Endothelial cell of umbilical vein (primary cell): ENCODE data around the gene INPP5A. TPM values are rescaled to one million over a fixed set of nuclear protein-coding genes. Genes with fewer than 3 reads are reported as not detected.

ENCODE experiments used
- BruUV-seq: library from RNA; stranded (reverse); fragments of 400-500 nt; replicated peaks from 2 replicates; lab custom pipeline; 2021; lab: Mats Ljungman, UMichigan
- CTCF ChIA-PET: fragments of 300-600, 350-600 bp; sonication (Branson Sonifier 250); formaldehyde crosslinking; loops from one replicate; lab custom pipeline; 2021; ENCODE audit warnings: antibody characterized with exemption, inconsistent platforms; lab: Charles Lee
- POLR2A ChIA-PET: fragments of 300-600, 350-600 bp; sonication (Branson Sonifier 250); formaldehyde crosslinking; loops from one replicate; lab custom pipeline; 2021; ENCODE audit warnings: antibody characterized with exemption, inconsistent platforms; lab: Charles Lee
- DNase-seq: peaks from one replicate; pipeline ENCODE4 v3.0.0-alpha.2; 2011; ENCODE audit warnings: low read depth, low spot score
- FAIRE-seq: peaks from 2 replicates; lab custom pipeline; 2011; peaks lifted over from hg19 to GRCh38; lab: Jason Lieb, UNC
- H2AFZ ChIP-seq: 2 replicates; pipeline ENCODE4 v1.6.0; 2012; ENCODE audit warnings: low read depth, low read length, control low read depth, inconsistent platforms
- H3K27ac ChIP-seq: 2 replicates; pipeline ENCODE4 v1.5.1; 2011; ENCODE audit warnings: low read depth, mild to moderate bottlenecking, control low read depth, low read length, moderate library complexity; ENCODE audit not compliant: insufficient read depth
- H3K27me3 ChIP-seq, 2 experiments: 2 replicates each; pipeline versions ENCODE4 v1.6.0 to v1.6.1; 2011; ENCODE audit warnings: low read length in 2 of 2, mixed read lengths in 1 of 2; ENCODE audit not compliant: control insufficient read depth in 2 of 2, insufficient read depth in 2 of 2
- H3K36me3 ChIP-seq, 2 experiments: 2 replicates in 1 of 2; 3 replicates in 1 of 2; pipeline ENCODE4 v1.5.1; 2011; ENCODE audit warnings: low read length in 2 of 2, mild to moderate bottlenecking in 1 of 2, moderate library complexity in 1 of 2; ENCODE audit not compliant: control insufficient read depth in 2 of 2, insufficient read depth in 2 of 2; ENCODE audit errors: extremely low read depth in 1 of 2
- H3K4me1 ChIP-seq: 3 replicates; pipeline ENCODE4 v1.5.1; 2011; ENCODE audit warnings: mild to moderate bottlenecking, low read length; ENCODE audit not compliant: control insufficient read depth, insufficient read depth; ENCODE audit errors: extremely low read depth
- H3K4me2 ChIP-seq: 2 replicates; pipeline ENCODE4 v1.6.1; 2011; ENCODE audit warnings: low read length, control low read depth, mixed read lengths; ENCODE audit not compliant: insufficient read depth
- H3K4me3 ChIP-seq, 3 experiments: fragments of 200-600 bp in 1 of 3; sonication (generic), shearing (Covaris generic) in 1 of 3; replicated peaks in 1 of 3; 2 replicates each; pipeline ENCODE4 v1.5.1; 2011 to 2016; ENCODE audit warnings: control low read depth in 3 of 3, low read length in 3 of 3, mild to moderate bottlenecking in 2 of 3, inconsistent platforms in 1 of 3, low read depth in 1 of 3, moderate library complexity in 1 of 3; ENCODE audit not compliant: insufficient read depth in 1 of 3
- H3K79me2 ChIP-seq: 2 replicates; pipeline ENCODE4 v1.6.0; 2012; ENCODE audit warnings: low read length, inconsistent platforms; ENCODE audit not compliant: control insufficient read depth, insufficient read depth
- H3K9ac ChIP-seq: replicated peaks from 2 replicates; pipeline ENCODE3; 2011; ENCODE audit warnings: low read length, control low read depth; ENCODE audit not compliant: insufficient read depth; ENCODE audit errors: extremely low read depth
- H3K9me1 ChIP-seq: replicated peaks from 3 replicates; pipeline ENCODE4 v1.6.0; 2011; ENCODE audit warnings: mild to moderate bottlenecking, low read length; ENCODE audit not compliant: control insufficient read depth, insufficient read depth; ENCODE audit errors: extremely low read depth
- H3K9me3 ChIP-seq: replicated peaks from 2 replicates; pipeline ENCODE4 v1.5.1; 2012; ENCODE audit warnings: low read length, inconsistent platforms; ENCODE audit not compliant: control insufficient read depth, insufficient read depth
- H4K20me1 ChIP-seq: replicated peaks from 2 replicates; pipeline ENCODE3; 2011; ENCODE audit warnings: mild to moderate bottlenecking, low read length; ENCODE audit not compliant: control insufficient read depth, insufficient read depth; ENCODE audit errors: extremely low read depth
- EZH2 ChIP-seq: IDR thresholded peaks from 2 replicates; pipeline ENCODE4 v1.6.1; 2012; ENCODE audit warnings: borderline replicate concordance, low read depth, mild to moderate bottlenecking, moderate library complexity, low read length, inconsistent platforms; ENCODE audit not compliant: severe bottlenecking
- FOS ChIP-seq: IDR thresholded peaks from 2 replicates; pipeline ENCODE4 v1.6.1; 2011; ENCODE audit warnings: mild to moderate bottlenecking, low read length, moderate library complexity, borderline replicate concordance; ENCODE audit not compliant: insufficient read depth
- GATA2 ChIP-seq: IDR thresholded peaks from 2 replicates; pipeline ENCODE4 v1.7.0; 2011; ENCODE audit warnings: low read depth, mild to moderate bottlenecking, moderate library complexity, mixed read lengths, low read length; ENCODE audit not compliant: insufficient read length, insufficient read depth
- JUN ChIP-seq: IDR thresholded peaks from 2 replicates; pipeline ENCODE4 v1.6.1; 2011; ENCODE audit warnings: borderline replicate concordance, low read depth; ENCODE audit not compliant: insufficient read length, insufficient read depth
- MYC ChIP-seq: IDR thresholded peaks from one replicate; pipeline ENCODE4 v1.6.1; 2011; ENCODE audit warnings: mild to moderate bottlenecking, low read depth, low read length
- POLR2A ChIP-seq: IDR thresholded peaks from 2 replicates; pipeline ENCODE4 v1.6.1; 2012; ENCODE audit warnings: low read depth, mild to moderate bottlenecking, control low read depth, low read length
- POLR2AphosphoS5 ChIP-seq: IDR thresholded peaks from 2 replicates; pipeline ENCODE4 v1.6.1; 2012; ENCODE audit warnings: low read depth, mild to moderate bottlenecking, control low read depth, low read length, moderate library complexity; ENCODE audit not compliant: insufficient read depth
- dilution Hi-C: fragments of 300-500 bp; cut with MboI; formaldehyde crosslinking; loops from one replicate; pipeline ENCODE4 v1.15.0; 2019; ENCODE audit warnings: low sequenced_read_pairs; ENCODE audit not compliant: extremely low pct_ligation_motif_present
- intact Hi-C: fragments of 100-400 bp; cut with micrococcal nuclease; formaldehyde crosslinking; loops from one replicate; pipeline ENCODE4 v1.10.0; 2022
- polyA plus RNA-seq, 4 experiments: library from polyadenylated mRNA; depleted of rRNA in 3 of 4; stranded (reverse) in 3 of 4; unstranded in 1 of 4; fragments of >200 nt; gene quantifications; 2 replicates each; pipeline versions ENCODE4 v1.2.1 to v1.2.3, GENCODE V29; 2011 to 2012; ENCODE audit warnings: missing spikeins in 1 of 4
- total RNA-seq: library from RNA; stranded (reverse); gene quantifications from 2 replicates; pipeline ENCODE4 v1.2.3, GENCODE V29; 2021
- TF ChIP-seq, protein P1 (sequence below): IDR thresholded peaks from 2 replicates; pipeline ENCODE4 v1.6.1; 2011; ENCODE audit not compliant: insufficient read depth, insufficient read length
- TF ChIP-seq, protein P2 (sequence below), 2 donors: IDR thresholded peaks; 1 replicate in 1 of 2; 2 replicates in 1 of 2; pipeline ENCODE4 v1.5.1; 2011; ENCODE audit warnings: low read length in 2 of 2, mild to moderate bottlenecking in 2 of 2, moderate library complexity in 2 of 2, control low read depth in 1 of 2, inconsistent platforms in 1 of 2, low read depth in 1 of 2; ENCODE audit not compliant: insufficient read depth in 1 of 2; ENCODE audit errors: extremely low read depth in 1 of 2

INPP5A gene
- total and polyA plus RNA-seq, 2 donors (not counting 3 experiments of a cell fraction or from before 2014, with no cell fraction given): 22.9 to 33.2 TPM

DNA sequence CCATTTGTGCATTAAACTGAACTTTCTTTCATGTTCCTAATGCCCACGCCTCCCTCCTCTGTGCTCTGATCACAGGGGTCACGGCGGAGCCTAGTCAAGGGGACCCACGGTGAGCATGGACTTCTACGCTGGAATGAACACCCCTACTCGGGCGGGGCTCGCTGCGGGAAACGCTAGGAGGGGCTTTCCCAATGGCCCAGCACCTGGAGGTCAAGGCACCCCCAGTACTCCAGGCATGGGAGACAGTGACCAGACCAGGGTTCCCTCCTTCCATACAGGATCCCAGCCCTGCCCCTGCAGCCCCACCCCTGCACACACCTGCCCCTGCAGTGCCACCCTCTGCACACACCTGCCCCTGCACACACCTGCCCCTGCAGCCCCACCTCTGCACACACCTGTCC, 275.4 kb downstream of the INPP5A start:
- H3K4me1 ChIP-seq: no peaks in the 10 kb centered on the region
- no TSS peak for BruUV-seq
- ChIA-PET CTCF (no interaction called here), POLR2A (no interaction called here)
- TF ChIP-seq MYC: no peak
- no peak for TF ChIP-seq FOS
- TF ChIP-seq EZH2: no peak
- no peak for TF ChIP-seq GATA2
- no peak for TF ChIP-seq POLR2AphosphoS5
- TF ChIP-seq, protein P1, sequence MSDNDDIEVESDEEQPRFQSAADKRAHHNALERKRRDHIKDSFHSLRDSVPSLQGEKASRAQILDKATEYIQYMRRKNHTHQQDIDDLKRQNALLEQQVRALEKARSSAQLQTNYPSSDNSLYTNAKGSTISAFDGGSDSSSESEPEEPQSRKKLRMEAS: no peak
- no peak for TF ChIP-seq POLR2A
- TF ChIP-seq JUN: no peak
- TF ChIP-seq, protein P2, sequence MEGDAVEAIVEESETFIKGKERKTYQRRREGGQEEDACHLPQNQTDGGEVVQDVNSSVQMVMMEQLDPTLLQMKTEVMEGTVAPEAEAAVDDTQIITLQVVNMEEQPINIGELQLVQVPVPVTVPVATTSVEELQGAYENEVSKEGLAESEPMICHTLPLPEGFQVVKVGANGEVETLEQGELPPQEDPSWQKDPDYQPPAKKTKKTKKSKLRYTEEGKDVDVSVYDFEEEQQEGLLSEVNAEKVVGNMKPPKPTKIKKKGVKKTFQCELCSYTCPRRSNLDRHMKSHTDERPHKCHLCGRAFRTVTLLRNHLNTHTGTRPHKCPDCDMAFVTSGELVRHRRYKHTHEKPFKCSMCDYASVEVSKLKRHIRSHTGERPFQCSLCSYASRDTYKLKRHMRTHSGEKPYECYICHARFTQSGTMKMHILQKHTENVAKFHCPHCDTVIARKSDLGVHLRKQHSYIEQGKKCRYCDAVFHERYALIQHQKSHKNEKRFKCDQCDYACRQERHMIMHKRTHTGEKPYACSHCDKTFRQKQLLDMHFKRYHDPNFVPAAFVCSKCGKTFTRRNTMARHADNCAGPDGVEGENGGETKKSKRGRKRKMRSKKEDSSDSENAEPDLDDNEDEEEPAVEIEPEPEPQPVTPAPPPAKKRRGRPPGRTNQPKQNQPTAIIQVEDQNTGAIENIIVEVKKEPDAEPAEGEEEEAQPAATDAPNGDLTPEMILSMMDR (IDR thresholded peaks at IDR 0.05; ENCODE audit: extremely low read depth in 1 of 2, insufficient read depth in 1 of 2, low read depth in 1 of 2, low read length in 2 of 2): no peak
- no peaks in the 10 kb centered on the region for H4K20me1 ChIP-seq
- FAIRE-seq: no peak
- no peaks in the 10 kb centered on the region for H3K79me2 ChIP-seq
- H3K4me3 ChIP-seq: no peak overlapping the region
- intact Hi-C loops: no loop called here
- no peaks in the 10 kb centered on the region for H3K36me3 ChIP-seq
- no peak overlapping the region for H3K9ac ChIP-seq
- dilution Hi-C loops: no loop called here
- no peak overlapping the region for H3K4me2 ChIP-seq
- no peaks in the 10 kb centered on the region for H3K9me3 ChIP-seq
- H3K9me1 ChIP-seq: no peaks in the 10 kb centered on the region
- DNase-seq: no peak
- H3K27me3 ChIP-seq: no peaks in the 10 kb centered on the region
- H3K27ac ChIP-seq: no peak overlapping the region
- H2AFZ ChIP-seq: no peak overlapping the region
